Neural cell (in vitro differentiated cells): ENCODE data around the gene FOXL1. TPM values are rescaled to one million over a fixed set of nuclear protein-coding genes. Genes with fewer than 3 reads are reported as not detected.

ENCODE experiments used
- H2AFZ ChIP-seq: fragments of 200-600, 300-800 bp; sonication (generic), shearing (Covaris generic); 2 replicates; pipeline ENCODE4 v1.6.0; 2014; ENCODE audit warnings: low read depth, mild to moderate bottlenecking, antibody characterized with exemption, low read length, moderate library complexity
- H3F3A ChIP-seq: fragments of 200-600 bp; shearing (Covaris generic); 2 replicates; pipeline ENCODE4 v1.6.1; 2016; ENCODE audit warnings: mild to moderate bottlenecking, moderate library complexity, mixed read lengths, antibody characterized with exemption, low read length; ENCODE audit not compliant: insufficient read depth, poor library complexity, severe bottlenecking
- H3K27ac ChIP-seq: fragments of 200-600, 300-800 bp; sonication (generic), shearing (Covaris generic); 2 replicates; pipeline ENCODE4 v1.5.1; 2014; ENCODE audit warnings: mild to moderate bottlenecking, low read length, moderate library complexity
- H3K27me3 ChIP-seq: fragments of 300-800, 200-600 bp; sonication (generic), shearing (Covaris generic); 2 replicates; pipeline ENCODE4 v1.6.0; 2014; ENCODE audit warnings: mild to moderate bottlenecking, low read depth, low read length, moderate library complexity; ENCODE audit not compliant: insufficient read depth
- H3K36me3 ChIP-seq: fragments of 300-800, 200-600 bp; sonication (generic), shearing (Covaris generic); 2 replicates; pipeline ENCODE4 v1.5.1; 2014; ENCODE audit warnings: mild to moderate bottlenecking, antibody characterized with exemption, low read length, moderate library complexity; ENCODE audit not compliant: insufficient read depth
- H3K4me2 ChIP-seq: fragments of 300-800, 200-600 bp; sonication (generic), shearing (Covaris generic); 2 replicates; pipeline ENCODE4 v1.6.0; 2014; ENCODE audit warnings: mild to moderate bottlenecking, low read length
- H3K4me3 ChIP-seq: fragments of 300-800, 200-600 bp; sonication (generic), shearing (Covaris generic); 2 replicates; pipeline ENCODE4 v1.5.1; 2014; ENCODE audit warnings: mild to moderate bottlenecking, low read length, moderate library complexity
- H3K79me2 ChIP-seq: fragments of 200-600 bp; shearing (Covaris generic); replicated peaks from 2 replicates; pipeline ENCODE4 v1.6.0; 2014; ENCODE audit warnings: mild to moderate bottlenecking, low read length, moderate library complexity; ENCODE audit not compliant: insufficient read depth
- H3K9ac ChIP-seq: fragments of 300-800, 200-600 bp; sonication (generic), shearing (Covaris generic); 2 replicates; pipeline ENCODE4 v1.6.1; 2016; ENCODE audit warnings: mild to moderate bottlenecking, low read length, mixed read lengths
- H3K9me2 ChIP-seq: fragments of 200-600 bp; shearing (Covaris generic); 2 replicates; pipeline ENCODE4 v1.6.1; 2016; ENCODE audit warnings: mild to moderate bottlenecking, low read length, mixed read lengths; ENCODE audit not compliant: insufficient read depth
- H3K9me3 ChIP-seq: fragments of 200-600, 300-800 bp; sonication (generic), shearing (Covaris generic); 2 replicates; pipeline ENCODE4 v1.6.1; 2016; ENCODE audit warnings: mild to moderate bottlenecking, mixed run types, low read length, moderate library complexity, mixed read lengths
- H4K20me1 ChIP-seq: fragments of 200-600 bp; shearing (Covaris generic); 2 replicates; pipeline ENCODE4 v1.6.1; 2016; ENCODE audit warnings: mild to moderate bottlenecking, mixed run types; ENCODE audit not compliant: insufficient read depth
- CTCF ChIP-seq: fragments of 450-650 bp; IDR thresholded peaks from 2 replicates; pipeline ENCODE4 v1.5.1; 2014; ENCODE audit warnings: antibody characterized with exemption, mild to moderate bottlenecking, moderate library complexity; ENCODE audit not compliant: poor library complexity, severe bottlenecking
- EP300 ChIP-seq: fragments of 450-650 bp; conservative IDR thresholded peaks from 2 replicates; pipeline ENCODE4 v1.6.1; 2014; ENCODE audit warnings: antibody characterized with exemption, mild to moderate bottlenecking, moderate library complexity; ENCODE audit not compliant: poor library complexity, severe bottlenecking
- EZH2 ChIP-seq: fragments of 200-600, 300-800 bp; shearing (Covaris generic), sonication (generic); IDR thresholded peaks from 2 replicates; pipeline ENCODE4 v1.6.1; 2014; ENCODE audit warnings: antibody characterized with exemption, low read length, borderline replicate concordance, mild to moderate bottlenecking; ENCODE audit not compliant: insufficient read depth, poor library complexity, severe bottlenecking
- MXI1 ChIP-seq: fragments of 450-650 bp; conservative IDR thresholded peaks from 2 replicates; pipeline ENCODE4 v1.6.1; 2014; ENCODE audit warnings: antibody characterized with exemption, mild to moderate bottlenecking; ENCODE audit not compliant: poor library complexity, severe bottlenecking
- POLR2AphosphoS5 ChIP-seq: IDR thresholded peaks from 2 replicates; pipeline ENCODE4 v1.6.1; 2012
- RAD21 ChIP-seq: fragments of 450-650 bp; conservative IDR thresholded peaks from 2 replicates; pipeline ENCODE4 v1.6.1; 2014; ENCODE audit warnings: antibody characterized with exemption, mild to moderate bottlenecking, moderate library complexity
- SMC3 ChIP-seq: fragments of 450-650 bp; conservative IDR thresholded peaks from 2 replicates; pipeline ENCODE4 v1.6.1; 2014; ENCODE audit warnings: antibody characterized with exemption, mild to moderate bottlenecking, moderate library complexity; ENCODE audit not compliant: poor library complexity
- TAF1 ChIP-seq: IDR thresholded peaks from 2 replicates; pipeline ENCODE4 v1.6.1; 2012; ENCODE audit warnings: low read depth
- polyA plus RNA-seq: library from polyadenylated mRNA; depleted of rRNA; stranded (reverse); fragments of >200 nt; gene quantifications from 2 replicates; pipeline ENCODE4 v1.2.3, GENCODE V29; 2014

The FOXL1 gene
- polyA plus RNA-seq, 1 donor from 2014 or later: 0.07 TPM

DNA sequence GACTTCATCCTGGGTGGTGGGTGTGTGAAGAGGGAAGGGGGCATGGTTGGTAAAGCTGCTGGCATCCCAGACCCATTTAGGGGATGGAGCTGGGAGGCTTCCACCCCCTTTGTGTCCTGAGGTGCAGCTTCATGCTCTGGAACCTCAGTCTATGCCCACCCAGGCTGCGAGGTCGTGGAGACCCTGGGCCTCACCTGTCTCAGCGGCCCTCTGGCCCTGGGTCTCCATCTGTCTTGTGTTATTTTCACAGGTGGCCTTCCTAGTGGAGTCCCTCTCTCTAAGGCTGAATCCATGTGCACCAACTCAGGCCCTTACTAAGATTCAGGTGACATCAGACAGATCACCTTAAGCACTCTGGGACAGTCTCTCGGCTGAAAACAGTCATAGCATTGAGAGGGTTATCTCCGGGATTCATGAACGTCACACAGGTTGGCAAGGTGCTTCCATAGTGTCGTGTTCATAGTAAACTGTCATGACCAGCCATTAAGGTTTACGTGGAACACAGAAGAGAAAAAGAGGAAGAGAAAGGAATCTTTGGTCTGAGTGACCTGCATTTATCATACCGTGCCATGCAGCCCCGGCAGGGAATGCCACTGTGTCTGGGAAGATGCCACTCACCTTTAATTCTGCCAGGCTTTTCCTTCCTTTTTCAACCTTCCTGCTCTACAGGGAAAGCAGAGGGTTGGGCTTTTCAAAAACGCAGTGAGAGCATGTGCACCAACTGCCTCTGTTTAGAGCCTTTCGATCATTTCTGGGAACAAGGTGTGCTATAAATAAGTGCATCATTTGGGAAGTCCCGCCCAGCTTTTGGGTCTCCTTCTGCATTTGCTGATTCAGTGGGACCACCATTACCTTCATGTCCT, 4.5 kb upstream of the FOXL1 start:
- no peak overlapping the region for H3K4me2 ChIP-seq
- H2AFZ ChIP-seq: no peak overlapping the region
- peaks cover 100% of the 10 kb centered on the region for H3K27me3 ChIP-seq
- no peaks in the 10 kb centered on the region for H3F3A ChIP-seq
- no peak overlapping the region for H3K27ac ChIP-seq
- no peaks in the 10 kb centered on the region for H3K9me2 ChIP-seq
- H3K4me3 ChIP-seq: no peak overlapping the region
- H3K9ac ChIP-seq: no peak overlapping the region
- no peaks in the 10 kb centered on the region for H3K36me3 ChIP-seq
- no peaks in the 10 kb centered on the region for H3K79me2 ChIP-seq
- H3K9me3 ChIP-seq: no peaks in the 10 kb centered on the region
- no peaks in the 10 kb centered on the region for H4K20me1 ChIP-seq
- TF ChIP-seq TAF1 (no peak), POLR2AphosphoS5 (no peak)

GRCh38 chr16:86574646-86575045, 3.7 kb upstream of the FOXL1 start:
- TF ChIP-seq RAD21 (no peak), MXI1 (no peak), POLR2AphosphoS5 (no peak), EZH2 (no peak), SMC3 (no peak), TAF1 (no peak), CTCF (no peak)
- H2AFZ ChIP-seq: no peak overlapping the region

GRCh38 chr16:86575095-86575685, 3.2 kb upstream of the FOXL1 start:
- Histone ChIP-seq H3K79me2 (no peaks in the 10 kb centered on the region), H3K27ac (no peak overlapping the region)

More at GRCh38 chr16:86574646-86575045, 3.7 kb upstream of the FOXL1 start:
- Histone ChIP-seq H3K27ac (no peak overlapping the region), H3K9me3 (no peaks in the 10 kb centered on the region), H3K36me3 (no peaks in the 10 kb centered on the region), H3F3A (no peaks in the 10 kb centered on the region), H4K20me1 (no peaks in the 10 kb centered on the region), H3K79me2 (no peaks in the 10 kb centered on the region), H3K4me2 (no peak overlapping the region), H3K27me3 (peaks cover 99% of the 10 kb centered on the region), H3K9me2 (no peaks in the 10 kb centered on the region), H3K9ac (no peak overlapping the region), H3K4me3 (no peak overlapping the region)

More at GRCh38 chr16:86575095-86575685, 3.2 kb upstream of the FOXL1 start:
- Histone ChIP-seq H3K27me3 (peaks cover 99% of the 10 kb centered on the region), H4K20me1 (no peaks in the 10 kb centered on the region), H2AFZ (no peak overlapping the region), H3K36me3 (no peaks in the 10 kb centered on the region), H3K9ac (no peak overlapping the region), H3K4me3 (no peak overlapping the region), H3K9me3 (no peaks in the 10 kb centered on the region), H3K4me2 (no peak overlapping the region), H3K9me2 (no peaks in the 10 kb centered on the region), H3F3A (no peaks in the 10 kb centered on the region)
- TF ChIP-seq EP300 (no peak), POLR2AphosphoS5 (no peak), EZH2 (no peak), RAD21 (no peak), SMC3 (no peak)
